Measurements from ENCODE around the gene IQCE. TPM values are rescaled to one million over a fixed set of nuclear protein-coding genes. Genes with fewer than 3 reads are reported as not detected.
A peak's percentile ranks its signal among the peaks of the same experiment; 100 is the strongest.

The IQCE gene
- total and polyA plus RNA-seq, 2 donors (not counting 1 experiment from before 2014, with no cell fraction given) = 3.5 to 9.5 TPM

GRCh38 chr7:2643386-2644219 is 84.8 kb downstream of the IQCE start:
- peaks cover 44 to 68% of the 10 kb centered on the region in 2 donors for H3K4me1 ChIP-seq (ENCODE audit: control insufficient read depth in 2 of 2, insufficient read depth in 2 of 2, low read length in 2 of 2)
- TF ChIP-seq, protein P1, sequence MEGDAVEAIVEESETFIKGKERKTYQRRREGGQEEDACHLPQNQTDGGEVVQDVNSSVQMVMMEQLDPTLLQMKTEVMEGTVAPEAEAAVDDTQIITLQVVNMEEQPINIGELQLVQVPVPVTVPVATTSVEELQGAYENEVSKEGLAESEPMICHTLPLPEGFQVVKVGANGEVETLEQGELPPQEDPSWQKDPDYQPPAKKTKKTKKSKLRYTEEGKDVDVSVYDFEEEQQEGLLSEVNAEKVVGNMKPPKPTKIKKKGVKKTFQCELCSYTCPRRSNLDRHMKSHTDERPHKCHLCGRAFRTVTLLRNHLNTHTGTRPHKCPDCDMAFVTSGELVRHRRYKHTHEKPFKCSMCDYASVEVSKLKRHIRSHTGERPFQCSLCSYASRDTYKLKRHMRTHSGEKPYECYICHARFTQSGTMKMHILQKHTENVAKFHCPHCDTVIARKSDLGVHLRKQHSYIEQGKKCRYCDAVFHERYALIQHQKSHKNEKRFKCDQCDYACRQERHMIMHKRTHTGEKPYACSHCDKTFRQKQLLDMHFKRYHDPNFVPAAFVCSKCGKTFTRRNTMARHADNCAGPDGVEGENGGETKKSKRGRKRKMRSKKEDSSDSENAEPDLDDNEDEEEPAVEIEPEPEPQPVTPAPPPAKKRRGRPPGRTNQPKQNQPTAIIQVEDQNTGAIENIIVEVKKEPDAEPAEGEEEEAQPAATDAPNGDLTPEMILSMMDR (IDR thresholded peaks at IDR 0.05) = no peak
- H3K79me2 ChIP-seq (ENCODE audit: control insufficient read depth, insufficient read depth, low read length) = peaks cover 68% of the 10 kb centered on the region
- DNase-seq (peak; percentile 38), ATAC-seq (ENCODE audit: low read depth) (no peak)
- H2AFZ ChIP-seq (ENCODE audit: insufficient read depth, low read depth, low read length, poor library complexity, severe bottlenecking) = no peak overlapping the region
- peak overlapping the region; percentile 69 for H3K4me2 ChIP-seq (replicated peaks; ENCODE audit: low read depth, low read length, poor library complexity, severe bottlenecking)
- no peaks in the 10 kb centered on the region for H3K27me3 ChIP-seq (replicated peaks in 1 of 4; ENCODE audit: control extremely low read depth in 1 of 4, control insufficient read depth in 3 of 4, insufficient read depth in 4 of 4, low read length in 3 of 4)
- CTCF ChIA-PET = interaction anchor here (0.7 to 1.8 kb wide), 8 partner anchors 12 to 165 kb away, joined by 3 to 5 read pairs (median 3); partner anchors contain the start of gene TTYH3
- no peak overlapping the region for H3K4me3 ChIP-seq (ENCODE audit: control extremely low read depth in 1 of 5, extremely low read depth in 1 of 5, insufficient read depth in 1 of 5, low read depth in 2 of 5, low read length in 4 of 5)
- peaks cover 51% of the 10 kb centered on the region for H3K4me1 Mint-ChIP-seq
- intact Hi-C loops (cut with micrococcal nuclease) = no loop called here
- no peak overlapping the region for H3K27ac ChIP-seq (ENCODE audit: low read length in 2 of 2)
- H3K27ac Mint-ChIP-seq = no peak overlapping the region
- H3K9me3 Mint-ChIP-seq (ENCODE audit: insufficient read depth) = no peaks in the 10 kb centered on the region
- H3K36me3 ChIP-seq (replicated peaks in 1 of 2; ENCODE audit: control extremely low read depth in 1 of 2, control insufficient read depth in 1 of 2, extremely low read depth in 1 of 2, insufficient read depth in 2 of 2, low read length in 1 of 2) = peaks cover 0 to 11% of the 10 kb centered on the region in 2 experiments
- no peaks in the 10 kb centered on the region for H3K27me3 Mint-ChIP-seq
- H4K20me1 ChIP-seq (ENCODE audit: control insufficient read depth, insufficient read depth, low read length, poor library complexity, severe bottlenecking) = no peaks in the 10 kb centered on the region
- H3K4me3 Mint-ChIP-seq = peak overlapping the region; percentile 16
- 91% methylated on average over 28 of the region's 29 CpGs for WGBS (ENCODE audit: insufficient coverage)
- H3K9ac ChIP-seq (ENCODE audit: low read length) = no peak overlapping the region
- POLR2A ChIA-PET = interaction anchor here (0.7 kb wide), 3 partner anchors 12 to 440 kb away, joined by 6 to 9 read pairs (median 6); partner anchors contain the start of gene TTYH3
- no peaks in the 10 kb centered on the region for H3K9me3 ChIP-seq (ENCODE audit: control extremely low read depth in 1 of 3, control insufficient read depth in 2 of 3, insufficient read depth in 1 of 3, low read length in 2 of 3)

DNA sequence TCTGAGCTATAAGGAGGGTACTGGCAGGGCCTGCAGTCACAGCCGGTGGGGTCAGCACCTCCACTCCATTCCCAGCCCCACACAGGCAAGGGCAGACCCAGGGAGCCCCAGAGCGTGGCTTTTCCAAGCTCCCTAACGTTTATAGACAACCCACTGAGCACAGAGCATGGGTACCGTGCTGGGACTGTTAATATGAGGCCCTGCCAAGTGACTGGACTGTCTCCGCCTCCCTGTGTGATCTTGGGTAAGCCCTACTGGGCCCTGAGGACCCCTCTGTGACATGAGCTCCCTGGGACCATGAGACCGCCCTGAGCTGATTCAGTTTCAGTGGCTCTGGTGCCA is 85.4 kb downstream of the IQCE start:
- Histone ChIP-seq H3K79me2 (ENCODE audit: control insufficient read depth, insufficient read depth, low read length) (peaks cover 62% of the 10 kb centered on the region), H3K4me3 (ENCODE audit: control extremely low read depth in 1 of 5, extremely low read depth in 1 of 5, insufficient read depth in 1 of 5, low read depth in 2 of 5, low read length in 4 of 5) (no peak overlapping the region), H3K27me3 (replicated peaks in 1 of 4; ENCODE audit: control extremely low read depth in 1 of 4, control insufficient read depth in 3 of 4, insufficient read depth in 4 of 4, low read length in 3 of 4) (no peaks in the 10 kb centered on the region), H4K20me1 (ENCODE audit: control insufficient read depth, insufficient read depth, low read length, poor library complexity, severe bottlenecking) (no peaks in the 10 kb centered on the region), H3K9me3 (ENCODE audit: control extremely low read depth in 1 of 3, control insufficient read depth in 2 of 3, insufficient read depth in 1 of 3, low read length in 2 of 3) (no peaks in the 10 kb centered on the region), H3K9ac (ENCODE audit: low read length) (no peak overlapping the region), H2AFZ (ENCODE audit: insufficient read depth, low read depth, low read length, poor library complexity, severe bottlenecking) (no peak overlapping the region), H3K36me3 (replicated peaks in 1 of 2; ENCODE audit: control extremely low read depth in 1 of 2, control insufficient read depth in 1 of 2, extremely low read depth in 1 of 2, insufficient read depth in 2 of 2, low read length in 1 of 2) (peaks cover 0 to 11% of the 10 kb centered on the region in 2 experiments), H3K4me1 (ENCODE audit: control insufficient read depth in 2 of 2, insufficient read depth in 2 of 2, low read length in 2 of 2) (peaks cover 44 to 65% of the 10 kb centered on the region in 2 donors), H3K27ac (ENCODE audit: low read length in 2 of 2) (no peak overlapping the region), H3K4me2 (replicated peaks; ENCODE audit: low read depth, low read length, poor library complexity, severe bottlenecking) (peak overlapping the region; percentile 69)
- H3K27me3 Mint-ChIP-seq = no peaks in the 10 kb centered on the region
- H3K4me3 Mint-ChIP-seq = no peak overlapping the region
- TF ChIP-seq, protein P1 (IDR thresholded peaks at IDR 0.05) = no peak
- intact Hi-C loops (cut with micrococcal nuclease) = no loop called here
- no peak overlapping the region for H3K27ac Mint-ChIP-seq
- WGBS (ENCODE audit: insufficient coverage) = 84% methylated on average over 5 of the region's 6 CpGs
- no peak for DNase-seq
- no peak for ATAC-seq (ENCODE audit: low read depth)
- CTCF ChIA-PET = interaction anchor here (0.5 to 2.2 kb wide), 10 partner anchors 12 to 187 kb away, joined by 3 to 6 read pairs (median 4); partner anchors contain the start of gene TTYH3
- H3K9me3 Mint-ChIP-seq (ENCODE audit: insufficient read depth) = no peaks in the 10 kb centered on the region
- POLR2A ChIA-PET = interaction anchor here (1.3 kb wide), 1 partner anchor 133 kb away, joined by 3 read pairs; no protein-coding TSS in a partner anchor
- peaks cover 49% of the 10 kb centered on the region for H3K4me1 Mint-ChIP-seq
